A549 (cell line): ENCODE data around the gene MFN2. TPM values are rescaled to one million over a fixed set of nuclear protein-coding genes. Genes with fewer than 3 reads are reported as not detected.
A peak's percentile ranks its signal among the peaks of the same experiment; 100 is the strongest.

ENCODE experiments used
- ATAC-seq, 2 experiments: fragments of 200-7000 bp in 1 of 2; fragments of >200 bp in 1 of 2; cut with Nextera tagmentation in 1 of 2; cut with Tn5 transposase in 1 of 2; 3 replicates each; pipeline versions ENCODE4 v1.8.0 to v1.9.1; 2018 to 2020; ENCODE audit warnings: mild to moderate bottlenecking in 1 of 2, moderate library complexity in 1 of 2
- CTCF ChIA-PET: fragments of 300-600 bp; sonication (Branson Sonifier 250); formaldehyde crosslinking; extraction: SDS; loops from one replicate; lab custom pipeline; 2021; ENCODE audit warnings: antibody characterized with exemption, inconsistent platforms; lab: Yijun Ruan, JAX
- POLR2A ChIA-PET: fragments of 350-600 bp; formaldehyde crosslinking; extraction: SDS; loops from one replicate; lab custom pipeline; 2021; ENCODE audit warnings: antibody characterized with exemption, inconsistent platforms; lab: Yijun Ruan, JAX
- DNase-seq, 2 experiments: peaks; one replicate each; pipeline versions ENCODE4 v3.0.0 to v3.0.0-alpha.2; 2011 to 2016; ENCODE audit warnings: low read depth in 1 of 2, low spot score in 1 of 2
- FAIRE-seq: peaks from 2 replicates; lab custom pipeline; 2011; peaks lifted over from hg19 to GRCh38; lab: Jason Lieb, UNC
- H3K27ac ChIP-seq, 2 experiments: fragments of >200 bp; sonication (Bioruptor Twin); formaldehyde crosslinking; 3 replicates each; pipeline ENCODE4 v1.5.1; 2016 to 2017
- H3K4me1 ChIP-seq: fragments of >200 bp; sonication (Bioruptor Twin); formaldehyde crosslinking; 3 replicates; pipeline ENCODE4 v1.6.1; 2016
- H3K4me2 ChIP-seq: fragments of >200 bp; sonication (Bioruptor Twin); formaldehyde crosslinking; 3 replicates; pipeline ENCODE4 v1.6.1; 2016
- H3K4me3 ChIP-seq: fragments of >200 bp; sonication (Bioruptor Twin); formaldehyde crosslinking; 3 replicates; pipeline ENCODE4 v1.5.1; 2016
- H3K9me3 ChIP-seq: fragments of >200 bp; sonication (Bioruptor Twin); formaldehyde crosslinking; 3 replicates; pipeline ENCODE4 v1.6.1; 2016
- CHD2 ChIP-seq: fragments of 150-350 bp; IDR thresholded peaks from 2 replicates; pipeline ENCODE4 v1.6.1; 2014; ENCODE audit warnings: low read length; ENCODE audit not compliant: partially characterized antibody
- EHMT2 ChIP-seq: fragments of 200-600 bp; sonication (generic); IDR thresholded peaks from 2 replicates; pipeline ENCODE4 v1.6.1; 2016; ENCODE audit warnings: antibody characterized with exemption, low read depth, mild to moderate bottlenecking, moderate library complexity
- EP300 ChIP-seq, 2 experiments: fragments of >200 bp; sonication (Bioruptor Twin); formaldehyde crosslinking; IDR thresholded peaks; 2 replicates in 1 of 2; 3 replicates in 1 of 2; pipeline ENCODE4 v1.6.1; 2016 to 2017
- ESRRA ChIP-seq: fragments of 150-350 bp; IDR thresholded peaks from 2 replicates; pipeline ENCODE4 v1.6.1; 2014; ENCODE audit warnings: mild to moderate bottlenecking, low read length, borderline replicate concordance
- GATA3 ChIP-seq: IDR thresholded peaks from 2 replicates; pipeline ENCODE4 v1.6.1; 2012; ENCODE audit warnings: borderline replicate concordance
- HDAC2 ChIP-seq: fragments of 200-600 bp; sonication (generic); IDR thresholded peaks from 2 replicates; pipeline ENCODE4 v1.6.1; 2016
- HES2 ChIP-seq: fragments of >200 bp; sonication (Bioruptor Twin); formaldehyde crosslinking; IDR thresholded peaks from 2 replicates; pipeline ENCODE4 v1.6.1; 2016
- JUN ChIP-seq, 2 experiments: fragments of >200 bp; sonication (Bioruptor Twin); formaldehyde crosslinking; IDR thresholded peaks; 2 replicates in 1 of 2; 3 replicates in 1 of 2; pipeline ENCODE4 v1.6.1; 2016 to 2017
- KDM1A ChIP-seq: fragments of 200-600 bp; sonication (generic); IDR thresholded peaks from 2 replicates; pipeline ENCODE4 v1.6.1; 2016; ENCODE audit warnings: low read depth, mild to moderate bottlenecking
- KDM5A ChIP-seq: fragments of 200-600 bp; sonication (generic); IDR thresholded peaks from 2 replicates; pipeline ENCODE4 v1.6.1; 2016; ENCODE audit warnings: antibody characterized with exemption, mild to moderate bottlenecking
- MAFK ChIP-seq: fragments of 450-650 bp; IDR thresholded peaks from 2 replicates; pipeline ENCODE4 v1.6.1; 2014; ENCODE audit not compliant: partially characterized antibody
- NPAS2 ChIP-seq: fragments of 250-450 bp; sonication (Bioruptor Pico); IDR thresholded peaks from 2 replicates; pipeline ENCODE4 v1.8.0; 2022; ENCODE audit warnings: mild to moderate bottlenecking, moderate library complexity, borderline replicate concordance
- NR3C1 ChIP-seq: fragments of >200 bp; sonication (Bioruptor Twin); formaldehyde crosslinking; IDR thresholded peaks from 3 replicates; pipeline ENCODE4 v1.6.1; 2017
- POLR2A ChIP-seq: IDR thresholded peaks from 2 replicates; pipeline ENCODE4 v1.6.1; 2012; ENCODE audit warnings: mild to moderate bottlenecking, low read length
- RARB ChIP-seq: fragments of 250-450 bp; sonication (Bioruptor Pico); IDR thresholded peaks from 2 replicates; pipeline ENCODE4 v1.8.0; 2021; ENCODE audit warnings: mild to moderate bottlenecking, moderate library complexity
- RFX5 ChIP-seq: fragments of 450-650 bp; IDR thresholded peaks from 2 replicates; pipeline ENCODE4 v1.7.1; 2014; ENCODE audit warnings: antibody characterized with exemption, mild to moderate bottlenecking, moderate library complexity
- SMC3 ChIP-seq: fragments of >200 bp; sonication (Bioruptor Twin); formaldehyde crosslinking; IDR thresholded peaks from 3 replicates; pipeline ENCODE4 v1.6.1; 2018; ENCODE audit warnings: inconsistent platforms
- ZNF302 ChIP-seq: fragments of 250-450 bp; sonication (Bioruptor Pico); IDR thresholded peaks from 2 replicates; pipeline ENCODE4 v1.9.0; 2021; ENCODE audit warnings: inconsistent platforms, mild to moderate bottlenecking, moderate library complexity
- WGBS: methylation state at CpG from one replicate; pipeline ENCODE4 v1.1.6; 2017; ENCODE audit errors: missing lambda C conversion rate; 5-methylcytosine and 5-hydroxymethylcytosine counted together
- polyA plus RNA-seq, 4 experiments: library from polyadenylated mRNA; depleted of rRNA in 3 of 4; stranded (reverse); fragments of >200 nt; fragmentation: RNase III in 1 of 4; extraction: RNeasy Plus Mini Kit Qiagen cat#74134 plus additional on column Dnase treatment in 1 of 4; gene quantifications; 2 replicates in 3 of 4; 3 replicates in 1 of 4; pipeline ENCODE4 v1.2.3, GENCODE V29; 2011 to 2017
- TF ChIP-seq, protein P1 (sequence below): fragments of 450-650 bp; IDR thresholded peaks from 2 replicates; pipeline ENCODE4 v1.6.1; 2014; ENCODE audit warnings: antibody characterized with exemption
- TF ChIP-seq, protein P2 (sequence below): IDR thresholded peaks from 2 replicates; pipeline ENCODE4 v1.6.1; 2012; ENCODE audit warnings: low read depth, borderline replicate concordance

MFN2 gene
- polyA plus RNA-seq, 2 of the 4 experiments (the other 2 are of a cell fraction), result 34.7 to 36.8 TPM

DNA sequence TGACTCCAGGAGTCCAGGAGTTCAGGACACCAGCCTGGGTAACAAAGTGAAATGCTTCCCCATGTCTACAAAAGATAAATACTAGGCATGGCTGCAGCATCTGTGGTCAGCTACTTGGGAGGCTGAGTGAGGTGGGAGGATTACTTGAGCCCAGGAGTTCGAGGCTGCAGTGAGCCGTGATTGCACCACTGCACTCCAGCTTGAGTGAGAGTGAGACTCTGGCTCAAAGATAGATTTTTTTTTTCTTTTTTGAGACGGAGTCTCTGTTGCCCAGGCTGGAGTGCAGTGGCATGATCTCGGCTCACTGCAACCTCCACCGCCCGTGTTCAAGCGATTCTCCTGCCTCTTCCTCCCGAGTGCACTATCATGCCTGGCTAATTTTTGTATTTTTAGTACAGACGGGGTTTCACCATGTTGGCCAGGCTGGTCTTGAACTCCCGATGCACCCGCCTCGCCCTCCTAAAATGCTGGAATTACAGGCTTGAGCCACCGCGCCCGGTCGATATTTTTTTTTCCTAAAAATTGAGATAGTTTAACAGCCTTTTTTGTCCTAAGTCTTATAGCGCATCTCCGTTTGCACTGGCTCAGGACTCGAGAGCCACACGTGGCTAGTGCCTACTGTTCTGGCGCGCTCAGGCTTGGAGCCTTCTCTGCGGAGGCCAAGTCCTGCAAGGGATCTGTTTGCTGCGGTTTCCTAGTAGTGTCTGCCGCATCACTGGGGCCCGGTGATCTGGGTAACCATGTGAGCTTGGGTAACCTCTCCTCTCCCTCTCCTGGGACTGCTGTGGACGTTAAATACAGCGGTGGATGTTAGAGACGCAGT, 1.0 kb upstream of the MFN2 start:
- H3K4me2 ChIP-seq, result peak overlapping the region; percentile 92
- no peak for FAIRE-seq
- 72% methylated on average over 27 of the region's 29 CpGs for WGBS
- CTCF ChIA-PET, result interaction anchor here (2.0 kb wide), 1 partner anchor 71 kb away, joined by 5 read pairs; no protein-coding TSS in a partner anchor
- ATAC-seq, result peak; percentile 4 to 7; a peak in 4 of 6 replicates
- H3K4me3 ChIP-seq, result peak overlapping the region; percentile 98
- POLR2A ChIA-PET, result interaction anchor here (0.6 to 3.5 kb wide), 5 partner anchors 12 to 638 kb away, joined by 3 to 45 read pairs (median 5); partner anchors contain the start of genes DHRS3 and MIIP
- no peak for TF ChIP-seq JUN (IDR thresholded peaks at IDR 0.05)
- no peak for TF ChIP-seq RARB
- TF ChIP-seq ESRRA, result no peak
- no peak for TF ChIP-seq KDM5A
- TF ChIP-seq NPAS2 (CRISPR knock-in tag), result no peak
- TF ChIP-seq ZNF302, result no peak
- TF ChIP-seq, protein P1, sequence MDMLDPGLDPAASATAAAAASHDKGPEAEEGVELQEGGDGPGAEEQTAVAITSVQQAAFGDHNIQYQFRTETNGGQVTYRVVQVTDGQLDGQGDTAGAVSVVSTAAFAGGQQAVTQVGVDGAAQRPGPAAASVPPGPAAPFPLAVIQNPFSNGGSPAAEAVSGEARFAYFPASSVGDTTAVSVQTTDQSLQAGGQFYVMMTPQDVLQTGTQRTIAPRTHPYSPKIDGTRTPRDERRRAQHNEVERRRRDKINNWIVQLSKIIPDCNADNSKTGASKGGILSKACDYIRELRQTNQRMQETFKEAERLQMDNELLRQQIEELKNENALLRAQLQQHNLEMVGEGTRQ, result no peak
- no peak for TF ChIP-seq SMC3
- no peak for TF ChIP-seq GATA3
- TF ChIP-seq POLR2A, result no peak
- TF ChIP-seq, protein P2, sequence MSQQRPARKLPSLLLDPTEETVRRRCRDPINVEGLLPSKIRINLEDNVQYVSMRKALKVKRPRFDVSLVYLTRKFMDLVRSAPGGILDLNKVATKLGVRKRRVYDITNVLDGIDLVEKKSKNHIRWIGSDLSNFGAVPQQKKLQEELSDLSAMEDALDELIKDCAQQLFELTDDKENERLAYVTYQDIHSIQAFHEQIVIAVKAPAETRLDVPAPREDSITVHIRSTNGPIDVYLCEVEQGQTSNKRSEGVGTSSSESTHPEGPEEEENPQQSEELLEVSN, result no peak
- TF ChIP-seq EP300 (IDR thresholded peaks at IDR 0.05), result no peak
- TF ChIP-seq NR3C1, result no peak
- no peak for TF ChIP-seq EHMT2
- DNase-seq, result no peak
- H3K27ac ChIP-seq, result peak overlapping the region in 1 of 2 experiments; percentile 95; a peak in 4 of 6 replicates
- no peaks in the 10 kb centered on the region for H3K9me3 ChIP-seq
- H3K4me1 ChIP-seq, result peaks cover 20% of the 10 kb centered on the region

DNA sequence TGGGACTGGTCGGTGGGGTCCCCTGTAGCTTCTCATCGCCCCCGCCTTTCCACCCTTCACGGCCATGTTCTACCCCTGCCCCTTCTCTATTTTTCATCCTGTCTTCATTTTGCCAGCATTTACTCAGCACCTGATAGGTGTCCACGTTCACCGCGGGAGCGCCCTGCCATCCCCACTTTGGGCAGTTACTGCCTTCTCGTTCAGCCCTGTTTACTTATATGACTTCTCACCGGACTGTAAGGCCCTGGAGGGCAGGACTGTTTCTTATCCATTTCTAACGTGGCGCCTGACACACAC, 380 bp downstream of the MFN2 start:
- peak in 1 of 2 experiments; percentile 26 for DNase-seq
- Histone ChIP-seq H3K27ac (peak overlapping the region; percentile 95 to 97), H3K4me2 (peak overlapping the region; percentile 96)
- no peak for FAIRE-seq
- under 1% methylated on average over 11 of the region's 12 CpGs for WGBS
- ATAC-seq, result no peak
- TF ChIP-seq KDM5A, result peak; percentile 84
- no peak for TF ChIP-seq JUN (IDR thresholded peaks at IDR 0.05)
- TF ChIP-seq, all 56 proteins: peak for 1
- Histone ChIP-seq H3K4me1 (peaks cover 20% of the 10 kb centered on the region), H3K9me3 (no peaks in the 10 kb centered on the region), H3K4me3 (peak overlapping the region; percentile 98)
- POLR2A ChIA-PET, result interaction anchor here (0.7 to 3.5 kb wide), 4 partner anchors 10 to 637 kb away, joined by 3 to 45 read pairs (median 6); partner anchors contain the start of genes DHRS3 and PLOD1
- CTCF ChIA-PET, result interaction anchor here (1.3 to 2.0 kb wide), 3 partner anchors 73 to 228 kb away, joined by 3 to 7 read pairs (median 5); no protein-coding TSS in a partner anchor

- ChIA-PET POLR2A (interaction anchor here (0.8 to 3.5 kb wide), 3 partner anchors 9 to 72 kb away, joined by 4 to 45 read pairs (median 4); no protein-coding TSS in a partner anchor), CTCF (interaction anchor here (0.8 to 2.0 kb wide), 9 partner anchors 8 to 227 kb away, joined by 3 to 7 read pairs (median 3); no protein-coding TSS in a partner anchor)
- Histone ChIP-seq H3K9me3 (no peaks in the 10 kb centered on the region), H3K4me3 (peak overlapping the region; percentile 98; the same call in 2 of the 3 replicates)
- no peak for FAIRE-seq
- DNase-seq, result no peak
- no peak for ATAC-seq
- no peak for TF ChIP-seq ESRRA
- no peak for TF ChIP-seq MAFK
- no peak for TF ChIP-seq JUN (IDR thresholded peaks at IDR 0.05)
- TF ChIP-seq HDAC2, result no peak
- TF ChIP-seq EHMT2, result no peak
- TF ChIP-seq HES2, result no peak
- no peak for TF ChIP-seq RFX5
- no peak for TF ChIP-seq CHD2
- no peak for TF ChIP-seq KDM1A
- TF ChIP-seq, all 56 proteins: peak for 0
- Histone ChIP-seq H3K4me2 (peak overlapping the region; percentile 96), H3K27ac (peak overlapping the region in 1 of 2 experiments; percentile 95; a peak in 1 of 6 replicates), H3K4me1 (peaks cover 20% of the 10 kb centered on the region)
- 90% methylated on average over 13 of the region's 13 CpGs for WGBS
Observed at GRCh38 chr1:11981378-11982009, 1.2 kb downstream of the MFN2 start.
